Adrenal gland (tissue), 5 donors: ENCODE data around the gene PPT2.

Source experiments
- POLR2A ChIP-seq, 2 donors: fragments of 450-650 bp; IDR thresholded peaks; one replicate each; pipeline ENCODE4 v1.6.1; 2017; ENCODE audit warnings: antibody characterized with exemption in 2 of 2, mild to moderate bottlenecking in 2 of 2, moderate library complexity in 1 of 2
- TF ChIP-seq, protein P1 (sequence below), 6 experiments: fragments of 450-650 bp in 4 of 6; fragments of 200-600 bp in 2 of 6; sonication (generic) in 1 of 6; IDR thresholded peaks; 1 replicate in 5 of 6; 2 replicates in 1 of 6; pipeline versions ENCODE4 v1.5.1 to v1.8.0; 2016 to 2021; ENCODE audit warnings: antibody characterized with exemption in 6 of 6, mild to moderate bottlenecking in 2 of 6, moderate library complexity in 1 of 6
- donor health status: DM: no; HTN: no; CAD: no.

- TF ChIP-seq, protein P1, sequence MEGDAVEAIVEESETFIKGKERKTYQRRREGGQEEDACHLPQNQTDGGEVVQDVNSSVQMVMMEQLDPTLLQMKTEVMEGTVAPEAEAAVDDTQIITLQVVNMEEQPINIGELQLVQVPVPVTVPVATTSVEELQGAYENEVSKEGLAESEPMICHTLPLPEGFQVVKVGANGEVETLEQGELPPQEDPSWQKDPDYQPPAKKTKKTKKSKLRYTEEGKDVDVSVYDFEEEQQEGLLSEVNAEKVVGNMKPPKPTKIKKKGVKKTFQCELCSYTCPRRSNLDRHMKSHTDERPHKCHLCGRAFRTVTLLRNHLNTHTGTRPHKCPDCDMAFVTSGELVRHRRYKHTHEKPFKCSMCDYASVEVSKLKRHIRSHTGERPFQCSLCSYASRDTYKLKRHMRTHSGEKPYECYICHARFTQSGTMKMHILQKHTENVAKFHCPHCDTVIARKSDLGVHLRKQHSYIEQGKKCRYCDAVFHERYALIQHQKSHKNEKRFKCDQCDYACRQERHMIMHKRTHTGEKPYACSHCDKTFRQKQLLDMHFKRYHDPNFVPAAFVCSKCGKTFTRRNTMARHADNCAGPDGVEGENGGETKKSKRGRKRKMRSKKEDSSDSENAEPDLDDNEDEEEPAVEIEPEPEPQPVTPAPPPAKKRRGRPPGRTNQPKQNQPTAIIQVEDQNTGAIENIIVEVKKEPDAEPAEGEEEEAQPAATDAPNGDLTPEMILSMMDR (IDR thresholded peaks at IDR 0.05), result no peak
- no peak for TF ChIP-seq POLR2A (IDR thresholded peaks at IDR 0.05)
These were observed 25.1 kb upstream of the PPT2 start for GRCh38 chr6:32128751-32129296.
